MCF 10A (cell line): Measurements from ENCODE around the gene TEAD3. TPM values are rescaled to one million over a fixed set of nuclear protein-coding genes. Genes with fewer than 3 reads are reported as not detected.

Experiments
- BruUV-seq: library from RNA; stranded (reverse); fragments of 400-500 nt; replicated peaks from 2 replicates; lab custom pipeline; 2021; lab: Mats Ljungman, UMichigan
- CTCF ChIA-PET: fragments of 300-600 bp; sonication (Branson Sonifier 250); formaldehyde crosslinking; extraction: SDS; loops from one replicate; lab custom pipeline; 2021; ENCODE audit warnings: antibody characterized with exemption, inconsistent platforms; lab: Yijun Ruan, JAX
- POLR2A ChIA-PET: fragments of 300-600, 350-650 bp; sonication (Branson Sonifier 250); formaldehyde crosslinking; extraction: SDS; loops from one replicate; lab custom pipeline; 2020; ENCODE audit warnings: antibody characterized with exemption, inconsistent platforms; lab: Yijun Ruan, JAX
- DNase-seq: peaks from one replicate; pipeline ENCODE4 v3.0.0-alpha.2; 2018; ENCODE audit not compliant: unreplicated experiment
- H3K27ac Mint-ChIP-seq: one replicate; pipeline ENCODE4 v1.8.0; 2022; ENCODE audit warnings: mild to moderate bottlenecking, low read depth, mixed read lengths; ENCODE audit not compliant: unreplicated experiment
- H3K27me3 Mint-ChIP-seq: one replicate; pipeline ENCODE4 v1.8.0; 2022; ENCODE audit warnings: mixed read lengths; ENCODE audit not compliant: insufficient read depth, unreplicated experiment
- H3K36me3 Mint-ChIP-seq: one replicate; pipeline ENCODE4 v1.8.0; 2022; ENCODE audit warnings: mild to moderate bottlenecking, moderate library complexity, mixed read lengths; ENCODE audit not compliant: insufficient read depth, unreplicated experiment
- H3K4me1 Mint-ChIP-seq: one replicate; pipeline ENCODE4 v1.8.0; 2022; ENCODE audit warnings: mixed read lengths; ENCODE audit not compliant: insufficient read depth, unreplicated experiment
- H3K4me3 Mint-ChIP-seq: one replicate; pipeline ENCODE4 v1.8.0; 2022; ENCODE audit warnings: mild to moderate bottlenecking, moderate library complexity, mixed read lengths; ENCODE audit not compliant: unreplicated experiment
- H3K9me3 Mint-ChIP-seq: one replicate; pipeline ENCODE4 v1.8.0; 2022; ENCODE audit warnings: mixed read lengths; ENCODE audit not compliant: unreplicated experiment
- CTCF ChIP-seq: fragments of 200-600 bp; IDR thresholded peaks from one replicate; pipeline ENCODE4 v1.8.0; 2022; ENCODE audit warnings: antibody characterized with exemption, mild to moderate bottlenecking; ENCODE audit not compliant: unreplicated experiment
- intact Hi-C: fragments of 100-400 bp; cut with micrococcal nuclease; formaldehyde crosslinking; loops from 2 replicates; pipeline ENCODE4 v1.14.1; 2022
- total RNA-seq: library from RNA; stranded (reverse); gene quantifications from 2 replicates; pipeline ENCODE4 v1.2.3, GENCODE V29; 2022

The TEAD3 gene
- total RNA-seq, 1 experiment from 2014 or later = 11.1 TPM

DNA sequence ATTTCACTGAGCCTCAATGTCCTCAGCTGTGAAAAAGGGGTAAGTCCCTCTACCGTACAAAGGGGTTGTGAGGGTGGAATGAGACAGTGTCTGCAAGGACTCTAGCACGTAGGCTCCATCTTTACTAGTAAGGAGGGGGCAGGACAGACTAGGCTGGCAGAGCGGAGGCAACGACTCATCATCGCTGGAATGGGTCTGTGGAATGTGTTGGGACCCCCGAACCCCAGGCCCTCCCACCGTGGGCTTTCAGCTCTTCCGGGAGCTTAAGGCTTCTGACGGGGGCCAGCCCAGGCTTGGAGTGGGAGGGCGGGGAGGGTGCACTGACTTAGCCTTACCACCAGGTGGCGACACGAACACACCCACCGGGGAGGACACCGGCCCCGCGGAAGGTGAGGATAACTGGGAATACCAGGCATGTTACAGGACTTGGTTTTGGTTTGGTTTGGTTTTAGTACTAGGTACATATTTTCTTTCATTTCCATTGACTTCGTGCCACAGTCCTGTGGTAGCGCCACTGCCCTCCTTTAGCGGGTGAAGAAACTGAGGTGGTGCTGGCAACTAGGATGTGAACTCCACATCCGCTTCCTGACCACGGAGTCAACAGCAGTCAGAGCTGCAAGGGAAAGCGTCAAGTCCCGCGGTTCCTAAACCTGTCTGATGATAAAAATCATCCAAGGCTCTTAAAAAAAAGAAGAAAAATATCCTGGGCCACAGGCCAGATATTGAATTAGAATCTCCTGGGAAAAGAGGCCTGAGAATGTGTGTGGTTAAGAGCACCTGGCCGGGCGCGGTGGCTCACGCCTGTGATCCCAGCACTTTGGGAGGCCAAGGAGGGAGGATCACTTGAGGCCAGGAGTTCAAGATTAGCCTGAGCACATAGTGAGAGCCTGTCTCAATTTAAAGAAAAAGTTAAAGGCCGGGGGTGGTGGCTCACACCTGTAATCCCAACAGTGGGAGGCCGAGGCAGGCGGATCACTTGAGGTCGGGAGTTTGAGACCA, 26.1 kb upstream of the TEAD3 start:
- intact Hi-C loops = loop anchor here (1.0 kb wide), 3 partner anchors 29 to 214 kb away; partner anchors contain the start of gene ARMC12
- peak; percentile 75 for DNase-seq

DNA sequence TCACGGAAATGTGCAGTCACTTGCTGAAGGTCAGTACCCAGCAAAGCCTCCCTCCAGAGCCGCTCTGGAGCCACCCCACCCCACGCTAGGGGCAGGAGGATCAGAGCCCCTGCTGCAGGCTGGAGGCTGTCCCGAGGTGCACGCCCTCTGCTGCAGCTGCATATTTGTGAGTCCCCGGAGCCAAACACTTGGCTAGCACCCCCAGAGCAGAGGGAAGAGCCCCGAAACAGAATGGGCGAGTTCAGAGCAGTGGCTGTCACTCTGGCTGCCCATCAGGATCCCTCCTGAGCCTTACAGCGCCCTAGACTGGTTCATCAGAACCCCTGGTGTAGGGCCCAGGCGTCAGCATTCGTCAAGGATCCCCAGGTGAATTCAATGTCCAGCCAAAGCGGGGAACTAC, 25.3 kb upstream of the TEAD3 start:
- H3K36me3 Mint-ChIP-seq = no peaks in the 10 kb centered on the region
- TF ChIP-seq CTCF = no peak
- no peaks in the 10 kb centered on the region for H3K9me3 Mint-ChIP-seq
- no peak for DNase-seq
- no peak overlapping the region for H3K4me3 Mint-ChIP-seq
- intact Hi-C loops = no loop called here
- no peak overlapping the region for H3K27ac Mint-ChIP-seq
- ChIA-PET CTCF (interaction anchor here (0.6 to 6.6 kb wide), 22 partner anchors 8 to 841 kb away, joined by 3 to 90 read pairs (median 4); partner anchors contain the start of gene ARMC12), POLR2A (interaction anchor here (2.1 kb wide), 1 partner anchor 215 kb away, joined by 9 read pairs; the partner anchor contains the start of gene ARMC12)
- peaks cover 6% of the 10 kb centered on the region for H3K4me1 Mint-ChIP-seq
- no peaks in the 10 kb centered on the region for H3K27me3 Mint-ChIP-seq
- BruUV-seq = no TSS peak

More for the DNA sequence above, 26.1 kb upstream of the TEAD3 start:
- H3K9me3 Mint-ChIP-seq = no peaks in the 10 kb centered on the region
- H3K4me3 Mint-ChIP-seq = no peak overlapping the region
- no peaks in the 10 kb centered on the region for H3K36me3 Mint-ChIP-seq
- H3K27me3 Mint-ChIP-seq = no peaks in the 10 kb centered on the region
- ChIA-PET CTCF (interaction anchor here (0.6 to 6.6 kb wide), 27 partner anchors 8 to 574 kb away, joined by 3 to 90 read pairs (median 4); partner anchors contain the start of gene ARMC12), POLR2A (interaction anchor here (1.0 to 2.1 kb wide), 4 partner anchors 19 to 214 kb away, joined by 3 to 9 read pairs (median 3); partner anchors contain the start of gene ARMC12)
- peak; percentile 98 for TF ChIP-seq CTCF
- no peak overlapping the region for H3K27ac Mint-ChIP-seq
- peaks cover 6% of the 10 kb centered on the region for H3K4me1 Mint-ChIP-seq
- no TSS peak for BruUV-seq

GRCh38 chr6:35521235-35521634, 24.4 kb upstream of the TEAD3 start:
- intact Hi-C loops = no loop called here
- Mint-ChIP-seq H3K27ac (no peak overlapping the region), H3K4me1 (peaks cover 6% of the 10 kb centered on the region), H3K27me3 (no peaks in the 10 kb centered on the region), H3K36me3 (no peaks in the 10 kb centered on the region), H3K4me3 (no peak overlapping the region), H3K9me3 (no peaks in the 10 kb centered on the region)
- DNase-seq = no peak
- BruUV-seq = no TSS peak
- no peak for TF ChIP-seq CTCF
- ChIA-PET POLR2A (interaction anchor here (0.5 to 0.8 kb wide), 2 partner anchors 214 to 217 kb away, joined by 4 read pairs; no protein-coding TSS in a partner anchor), CTCF (interaction anchor here (1.1 to 6.6 kb wide), 6 partner anchors 22 to 237 kb away, joined by 3 to 90 read pairs (median 4); partner anchors contain the start of gene ARMC12)
